Hippocampal formation (tissue), 2 donors: Measurements from ENCODE around the gene ST6GALNAC3.
"Not testable (repeated sequence)": the region's sequence is repeated elsewhere in the genome, so short reads cannot be mapped to it uniquely, and the experiment has no call there.

Experiments used
- DNase-seq, 2 donors: peaks; one replicate each; lab custom pipeline; 2025; lab: John Stamatoyannopoulos, UW

Gene ST6GALNAC3

GRCh38 chr1:76074321-76075187 is at the start of gene ST6GALNAC3:
TSS of gene ST6GALNAC3 (plus strand) at chr1:76074746.
- peak; percentile 80 to 85 for DNase-seq

- no peak for DNase-seq
These were observed 47.2 kb upstream of the ST6GALNAC3 start for GRCh38 chr1:76027341-76027740.

- DNase-seq = no peak
These were observed 45.2 kb upstream of the ST6GALNAC3 start for GRCh38 chr1:76029331-76029730.

- no peak for DNase-seq
These were observed 43.0 kb upstream of the ST6GALNAC3 start for GRCh38 chr1:76031496-76031895.

- no peak for DNase-seq
These were observed 40.6 kb upstream of the ST6GALNAC3 start for GRCh38 chr1:76033800-76034475.

- no peak for DNase-seq
These were observed 39.5 kb upstream of the ST6GALNAC3 start for GRCh38 chr1:76035053-76035452.

- no peak for DNase-seq
These were observed 37.2 kb upstream of the ST6GALNAC3 start for GRCh38 chr1:76037324-76037723.

- DNase-seq = no peak
These were observed 36.1 kb upstream of the ST6GALNAC3 start for GRCh38 chr1:76038287-76039004.

- DNase-seq = no peak
These were observed 28.4 kb upstream of the ST6GALNAC3 start for GRCh38 chr1:76046149-76046548.

GRCh38 chr1:76048219-76048618 is 26.3 kb upstream of the ST6GALNAC3 start:
- no peak for DNase-seq

GRCh38 chr1:76048926-76049325 is 25.6 kb upstream of the ST6GALNAC3 start:
- no peak for DNase-seq

- no peak for DNase-seq
These were observed 25.0 kb upstream of the ST6GALNAC3 start for GRCh38 chr1:76049498-76049897.

- DNase-seq = not testable (repeated sequence)
These were observed 24.5 kb upstream of the ST6GALNAC3 start for GRCh38 chr1:76050073-76050472.

GRCh38 chr1:76053021-76053420 is 21.5 kb upstream of the ST6GALNAC3 start:
- DNase-seq = no peak

GRCh38 chr1:76054359-76054758 is 20.2 kb upstream of the ST6GALNAC3 start:
- DNase-seq = no peak

GRCh38 chr1:76055987-76056386 is 18.6 kb upstream of the ST6GALNAC3 start:
- no peak for DNase-seq

- no peak for DNase-seq
These were observed 15.1 kb upstream of the ST6GALNAC3 start for GRCh38 chr1:76059451-76059850.

GRCh38 chr1:76065270-76065669 is 9.3 kb upstream of the ST6GALNAC3 start:
- no peak for DNase-seq

GRCh38 chr1:76066394-76066793 is 8.2 kb upstream of the ST6GALNAC3 start:
- DNase-seq = no peak

GRCh38 chr1:76068542-76068941 is 6.0 kb upstream of the ST6GALNAC3 start:
- no peak for DNase-seq

- DNase-seq = no peak
These were observed 5.5 kb upstream of the ST6GALNAC3 start for GRCh38 chr1:76068953-76069561.

- DNase-seq = no peak
These were observed 4.0 kb upstream of the ST6GALNAC3 start for GRCh38 chr1:76070538-76070937.
